Dendritic cell treated with granulocyte-macrophage colony-stimulating factor and Interleukin-4, amounts not matched to agents 40 ng/mL and 50 ng/mL, for 4 days (primary cell): Measurements from ENCODE around the gene ZNF212.

Source experiments
- H3K27ac Mint-ChIP-seq: one replicate; pipeline ENCODE4 v1.8.0; 2022; ENCODE audit warnings: mild to moderate bottlenecking, mixed read lengths
- H3K27me3 Mint-ChIP-seq: one replicate; pipeline ENCODE4 v1.8.0; 2022; ENCODE audit warnings: mild to moderate bottlenecking, mixed read lengths
- H3K36me3 Mint-ChIP-seq: one replicate; pipeline ENCODE4 v1.8.0; 2022; ENCODE audit warnings: low read depth, mixed read lengths
- H3K4me1 Mint-ChIP-seq: one replicate; pipeline ENCODE4 v1.8.0; 2022; ENCODE audit warnings: low read depth, mixed read lengths
- H3K4me3 Mint-ChIP-seq: one replicate; pipeline ENCODE4 v1.8.0; 2022; ENCODE audit warnings: mild to moderate bottlenecking, moderate library complexity, mixed read lengths
- H3K9me3 Mint-ChIP-seq: one replicate; pipeline ENCODE4 v1.8.0; 2022; ENCODE audit warnings: mixed read lengths
- intact Hi-C: fragments of 100-400 bp; cut with micrococcal nuclease; formaldehyde crosslinking; loops from one replicate; pipeline ENCODE4 v1.15.0; 2022

The ZNF212 gene

DNA sequence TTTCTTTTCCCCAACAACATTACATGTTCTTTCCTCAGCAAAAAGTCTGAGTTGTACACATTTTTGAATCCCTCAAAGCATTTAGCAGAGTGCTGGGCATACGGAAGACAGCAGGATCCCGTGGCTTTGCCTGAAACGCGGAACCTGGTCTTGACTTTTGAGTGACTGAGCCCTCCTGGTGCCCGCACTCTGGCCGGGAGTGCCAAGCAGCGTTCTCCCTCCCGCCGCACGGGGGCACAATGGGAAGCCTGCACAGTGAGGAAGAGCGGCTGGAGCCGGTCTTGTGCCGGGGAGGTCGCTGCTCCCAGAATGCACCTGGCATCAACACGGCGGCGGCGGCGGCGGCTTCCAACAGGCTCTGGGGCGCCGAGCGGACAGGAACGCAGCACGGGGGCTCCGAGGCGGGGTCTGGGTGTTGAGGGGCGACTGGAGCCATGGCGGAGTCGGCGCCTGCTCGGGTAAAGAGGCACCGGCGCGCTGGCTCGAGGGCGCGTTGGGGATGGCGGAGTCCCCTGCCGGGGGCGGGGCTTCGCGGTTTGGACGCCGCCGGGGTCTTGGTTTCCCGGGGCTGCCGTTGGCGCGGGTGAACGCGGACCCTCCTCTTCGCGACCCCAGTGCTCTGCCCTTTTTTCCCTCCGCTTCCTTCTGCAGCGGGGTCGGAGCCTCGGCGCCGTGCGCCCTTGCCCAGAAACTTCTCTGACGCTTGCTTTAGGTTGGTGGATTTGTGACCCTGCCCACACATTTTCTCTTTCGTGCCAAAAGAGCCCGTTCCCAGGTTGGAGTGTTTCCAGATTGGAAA is at the start of gene ZNF212:
Gene ZNF212 (plus strand): TSS at position 307 of the 799 bp plus-strand sequence. CDS start 128 bp downstream, at position 435.
- H3K4me3 Mint-ChIP-seq: peak within 1 kb of the TSS; percentile 90
- H3K27ac Mint-ChIP-seq: peak within 1 kb of the TSS; percentile 91
- peaks cover 8% of the 10 kb centered on the region for H3K9me3 Mint-ChIP-seq
- peaks cover 24% of the 10 kb centered on the region for H3K4me1 Mint-ChIP-seq
- H3K27me3 Mint-ChIP-seq: peaks cover 4% of the 10 kb centered on the region
- intact Hi-C loops: no loop called here
- peaks cover 23% of the 10 kb centered on the region for H3K36me3 Mint-ChIP-seq

GRCh38 chr7:149191851-149192250 is 47.6 kb upstream of the ZNF212 start:
- H3K9me3 Mint-ChIP-seq: no peaks in the 10 kb centered on the region
- no peaks in the 10 kb centered on the region for H3K36me3 Mint-ChIP-seq
- no peak overlapping the region for H3K4me3 Mint-ChIP-seq
- no peak overlapping the region for H3K27ac Mint-ChIP-seq
- H3K27me3 Mint-ChIP-seq: peaks cover 33% of the 10 kb centered on the region
- intact Hi-C loops: no loop called here
- H3K4me1 Mint-ChIP-seq: peaks cover 15% of the 10 kb centered on the region

GRCh38 chr7:149194799-149195179 is 44.7 kb upstream of the ZNF212 start:
- Mint-ChIP-seq H3K9me3 (no peaks in the 10 kb centered on the region), H3K27me3 (peaks cover 20% of the 10 kb centered on the region), H3K27ac (peak overlapping the region; percentile 87), H3K4me3 (peak overlapping the region; percentile 87), H3K36me3 (peaks cover 22% of the 10 kb centered on the region), H3K4me1 (peaks cover 37% of the 10 kb centered on the region)
- intact Hi-C loops: no loop called here

GRCh38 chr7:149195180-149196150 is 44.0 kb upstream of the ZNF212 start, which contains the start of gene ZNF282:
Gene ZNF282 (plus strand): TSS chr7:149195546. CDS start chr7:149195590, 44 bp downstream.
- Mint-ChIP-seq H3K27ac (peak within 1 kb of the TSS; percentile 87), H3K9me3 (no peaks in the 10 kb centered on the region), H3K27me3 (peaks cover 14% of the 10 kb centered on the region), H3K36me3 (peaks cover 29% of the 10 kb centered on the region), H3K4me3 (peak within 1 kb of the TSS; percentile 87), H3K4me1 (peaks cover 37% of the 10 kb centered on the region)
- intact Hi-C loops: no loop called here

DNA sequence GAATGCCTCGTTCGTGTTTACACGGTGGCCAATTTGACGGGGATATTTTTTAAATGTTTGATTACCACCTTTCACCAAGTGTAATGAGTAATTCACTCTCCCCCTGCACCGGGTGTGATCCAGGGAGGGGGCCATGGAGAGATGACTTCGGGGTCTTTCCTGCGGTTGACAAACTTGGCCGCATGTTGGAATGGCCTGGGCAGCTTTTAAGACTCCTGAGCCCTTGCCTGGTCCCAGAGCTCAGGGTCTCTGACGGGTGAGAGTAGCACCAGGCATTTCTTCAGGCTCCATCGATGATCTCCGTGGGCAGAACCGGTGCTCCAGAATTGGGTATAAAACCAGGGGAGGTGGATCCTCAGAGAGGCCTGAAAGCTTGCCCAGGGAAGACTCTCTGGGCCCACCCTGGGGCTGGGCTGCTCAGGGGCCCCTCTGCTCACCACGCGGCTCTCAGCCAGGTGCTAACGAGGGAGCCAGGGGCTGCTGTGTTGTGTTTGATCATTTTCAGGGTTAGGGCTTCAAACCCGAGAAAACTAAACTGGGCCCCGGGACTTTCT is 43.2 kb upstream of the ZNF212 start:
- Mint-ChIP-seq H3K36me3 (peaks cover 37% of the 10 kb centered on the region), H3K27ac (peak overlapping the region; percentile 87), H3K9me3 (no peaks in the 10 kb centered on the region), H3K4me1 (peaks cover 37% of the 10 kb centered on the region), H3K27me3 (peaks cover 8% of the 10 kb centered on the region), H3K4me3 (peak overlapping the region; percentile 83)
- intact Hi-C loops: no loop called here

DNA sequence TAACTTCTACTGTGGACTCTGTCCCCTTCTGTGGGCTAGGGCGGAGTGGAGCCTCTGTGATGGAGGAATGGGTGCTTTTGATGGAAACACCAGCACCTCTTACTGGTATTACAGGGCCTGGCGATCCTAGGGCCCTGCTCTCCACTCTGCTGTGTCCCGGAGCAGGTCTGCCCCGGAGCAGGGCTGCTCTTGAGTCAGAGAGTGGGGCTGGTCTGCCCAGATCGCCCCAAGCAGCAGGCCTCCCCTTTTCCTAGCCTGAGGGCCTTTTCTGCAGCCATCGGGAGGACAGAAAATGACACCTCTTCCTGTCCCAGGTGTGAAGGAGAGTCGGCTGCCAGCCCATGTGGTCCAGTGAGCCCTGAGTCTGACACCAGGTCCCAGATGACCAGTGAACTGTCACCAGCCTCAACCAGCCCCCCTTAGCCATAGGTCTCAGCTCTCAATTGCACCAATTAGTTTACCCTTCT is 42.7 kb upstream of the ZNF212 start:
- Mint-ChIP-seq H3K27ac (peak overlapping the region; percentile 87), H3K4me3 (peak overlapping the region; percentile 83), H3K9me3 (no peaks in the 10 kb centered on the region), H3K27me3 (peaks cover 3% of the 10 kb centered on the region), H3K4me1 (peaks cover 37% of the 10 kb centered on the region), H3K36me3 (peaks cover 42% of the 10 kb centered on the region)
- intact Hi-C loops: no loop called here

DNA sequence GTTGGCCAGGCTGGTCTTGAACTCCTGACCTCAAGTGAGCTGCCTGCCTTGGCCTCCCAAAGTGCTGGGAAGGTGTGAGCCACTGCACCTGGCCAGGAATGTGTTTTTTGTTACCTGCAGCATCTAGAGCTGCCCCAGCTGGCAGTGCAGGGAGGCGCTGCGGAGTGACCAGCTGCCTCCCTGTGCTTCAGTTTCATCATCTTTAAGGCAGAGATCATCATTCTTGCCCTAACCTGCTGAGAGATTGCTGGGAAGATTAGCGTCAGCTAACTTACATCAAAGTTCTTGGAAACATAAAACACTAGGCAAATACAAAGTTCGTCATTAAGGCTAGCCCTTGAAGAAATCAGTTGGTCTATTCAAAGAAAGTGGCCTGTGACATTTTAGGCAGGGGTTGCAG is 41.8 kb upstream of the ZNF212 start:
- intact Hi-C loops: no loop called here
- no peak overlapping the region for H3K4me3 Mint-ChIP-seq
- H3K27ac Mint-ChIP-seq: no peak overlapping the region
- H3K4me1 Mint-ChIP-seq: peaks cover 37% of the 10 kb centered on the region
- H3K36me3 Mint-ChIP-seq: peaks cover 51% of the 10 kb centered on the region
- H3K27me3 Mint-ChIP-seq: no peaks in the 10 kb centered on the region
- no peaks in the 10 kb centered on the region for H3K9me3 Mint-ChIP-seq

DNA sequence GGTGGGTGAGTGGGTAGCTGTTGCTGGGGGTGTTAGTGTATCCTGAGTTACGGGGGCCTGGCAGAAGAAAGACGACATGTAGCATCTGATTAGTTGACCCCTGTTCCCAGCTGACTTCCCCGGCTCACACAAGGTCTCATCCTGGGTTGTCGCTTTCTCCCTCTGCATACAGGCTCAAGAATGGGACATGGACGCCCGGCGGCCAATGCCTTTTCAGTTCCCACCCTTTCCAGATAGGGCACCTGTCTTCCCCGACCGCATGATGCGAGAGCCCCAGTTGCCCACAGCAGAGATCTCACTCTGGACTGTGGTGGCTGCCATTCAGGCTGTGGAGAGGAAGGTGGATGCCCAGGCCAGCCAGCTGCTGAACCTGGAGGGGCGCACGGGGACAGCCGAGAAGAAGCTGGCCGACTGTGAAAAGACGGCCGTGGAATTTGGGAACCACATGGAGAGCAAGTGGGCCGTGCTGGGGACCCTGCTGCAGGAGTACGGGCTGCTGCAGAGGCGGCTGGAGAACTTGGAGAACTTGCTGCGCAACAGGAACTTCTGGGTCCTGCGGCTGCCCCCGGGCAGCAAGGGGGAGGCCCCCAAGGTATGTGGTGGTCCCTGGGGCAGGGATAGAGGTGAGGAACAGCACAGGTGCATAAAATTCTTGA is 41.2 kb upstream of the ZNF212 start:
- Mint-ChIP-seq H3K4me1 (peaks cover 37% of the 10 kb centered on the region), H3K9me3 (no peaks in the 10 kb centered on the region), H3K36me3 (peaks cover 57% of the 10 kb centered on the region), H3K27ac (no peak overlapping the region), H3K27me3 (no peaks in the 10 kb centered on the region), H3K4me3 (no peak overlapping the region)
- intact Hi-C loops: no loop called here

DNA sequence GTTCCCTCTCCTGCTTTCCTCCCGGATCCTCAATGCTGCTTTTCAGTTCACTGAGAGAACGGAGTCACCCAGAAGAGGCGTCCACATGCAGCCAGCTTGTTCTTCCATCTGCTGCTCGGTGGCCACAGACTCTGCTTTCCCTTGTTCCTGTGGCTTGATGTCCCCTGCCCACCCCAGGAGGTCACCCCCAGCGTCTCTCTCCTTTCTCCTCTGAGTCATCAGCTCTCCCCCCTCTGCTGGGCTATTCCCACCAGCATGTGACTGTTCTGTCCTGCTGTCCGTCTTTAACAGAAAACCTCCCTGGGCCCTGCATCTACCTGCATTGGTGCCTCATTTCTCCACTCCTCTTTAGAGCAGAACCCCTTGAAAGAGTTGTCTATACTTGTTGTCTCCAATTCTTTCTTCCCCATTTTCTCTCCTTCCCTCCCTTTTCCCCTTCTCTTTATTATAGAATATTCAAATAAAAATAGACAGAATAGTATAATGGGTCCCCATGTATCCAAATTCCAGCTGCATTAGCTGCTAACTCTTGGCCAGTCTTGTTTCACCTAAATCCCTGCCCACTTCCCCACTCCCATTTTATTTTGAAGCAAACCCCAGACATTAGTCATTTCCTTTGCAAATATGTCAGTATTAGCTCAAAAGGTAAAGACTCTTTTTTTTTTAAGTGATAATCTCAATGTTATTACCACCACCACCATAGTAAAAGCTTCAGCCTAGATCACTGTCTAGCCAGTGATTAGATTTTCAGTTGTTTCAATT is 40.0 kb upstream of the ZNF212 start:
- H3K4me3 Mint-ChIP-seq: no peak overlapping the region
- intact Hi-C loops: no loop called here
- peak overlapping the region; percentile 10 for H3K27ac Mint-ChIP-seq
- H3K9me3 Mint-ChIP-seq: no peaks in the 10 kb centered on the region
- H3K4me1 Mint-ChIP-seq: peaks cover 37% of the 10 kb centered on the region
- H3K36me3 Mint-ChIP-seq: peaks cover 68% of the 10 kb centered on the region
- no peaks in the 10 kb centered on the region for H3K27me3 Mint-ChIP-seq

- Mint-ChIP-seq H3K27ac (no peak overlapping the region), H3K27me3 (no peaks in the 10 kb centered on the region), H3K9me3 (no peaks in the 10 kb centered on the region), H3K4me3 (no peak overlapping the region), H3K36me3 (peaks cover 96% of the 10 kb centered on the region), H3K4me1 (peaks cover 18% of the 10 kb centered on the region)
- intact Hi-C loops: no loop called here
Measured at GRCh38 chr7:149202831-149203231, 36.6 kb upstream of the ZNF212 start.

DNA sequence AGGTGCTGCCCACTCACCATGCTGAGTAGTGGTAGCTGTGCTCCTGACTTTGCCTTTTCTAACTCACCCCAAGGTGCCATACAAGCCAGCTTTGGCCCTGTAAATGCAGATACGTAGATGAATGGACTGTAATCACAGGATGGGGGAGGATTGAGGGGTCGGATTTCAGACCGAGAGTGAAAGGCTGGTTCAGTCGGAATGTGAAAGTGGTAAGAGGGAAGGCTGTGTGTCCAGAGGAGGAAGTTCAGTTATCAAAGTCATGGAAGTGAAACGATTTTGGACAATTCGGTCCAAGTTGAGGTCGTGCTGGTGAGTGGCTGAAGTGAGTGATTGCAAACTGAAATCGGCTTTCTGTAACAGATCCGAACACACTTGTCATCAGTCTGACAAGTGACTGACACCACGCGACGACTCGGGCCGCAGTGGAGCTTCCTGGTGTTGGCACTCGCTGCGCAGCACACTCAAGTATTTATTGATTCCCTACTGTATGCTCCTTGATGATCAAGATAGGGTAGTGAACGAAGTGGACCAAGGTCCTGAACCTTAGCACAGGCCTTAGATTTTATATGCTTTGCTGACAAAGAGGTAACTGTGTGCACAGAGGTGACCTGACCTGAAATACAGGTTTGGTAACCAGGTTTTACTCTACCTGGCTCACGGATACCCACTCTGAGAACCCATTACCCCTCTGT is 33.6 kb upstream of the ZNF212 start:
- Mint-ChIP-seq H3K36me3 (peaks cover 96% of the 10 kb centered on the region), H3K4me3 (no peak overlapping the region), H3K4me1 (peaks cover 6% of the 10 kb centered on the region), H3K27me3 (no peaks in the 10 kb centered on the region), H3K27ac (no peak overlapping the region), H3K9me3 (no peaks in the 10 kb centered on the region)
- intact Hi-C loops: no loop called here

DNA sequence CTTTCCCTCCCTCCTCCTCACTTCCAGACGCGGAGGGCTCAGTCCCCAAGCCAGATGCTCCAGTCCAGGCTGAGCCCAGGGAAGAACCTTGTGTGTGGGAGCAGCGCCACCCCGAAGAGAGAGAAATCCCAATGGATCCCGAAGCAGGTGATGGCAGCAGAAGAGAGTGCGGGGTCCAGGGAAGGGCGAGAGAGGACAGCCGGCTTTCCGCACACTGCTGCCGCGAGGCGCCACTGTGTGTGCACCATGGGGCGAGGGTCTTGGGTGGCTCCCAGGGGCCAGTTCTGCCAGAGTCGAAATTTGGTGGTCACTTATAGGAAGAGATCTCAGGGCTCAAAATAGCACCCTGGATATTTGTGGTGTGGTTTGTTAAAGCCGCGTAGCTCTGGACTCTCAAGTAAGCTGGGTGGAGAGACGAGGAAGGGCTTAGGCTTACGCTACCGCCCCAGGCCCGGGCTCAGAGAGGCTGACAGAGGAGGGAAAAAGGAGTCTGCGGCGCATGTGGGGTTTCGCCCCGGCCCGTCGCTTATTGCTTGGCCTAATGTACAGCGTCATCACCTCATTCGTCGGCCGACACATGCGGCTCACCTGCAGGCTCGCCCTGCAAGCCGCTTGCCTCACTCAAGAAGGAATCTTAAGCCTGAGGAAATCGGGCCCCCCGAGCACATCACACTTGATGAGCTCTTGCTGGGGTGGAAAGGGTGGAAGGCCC is 32.0 kb upstream of the ZNF212 start:
- H3K27me3 Mint-ChIP-seq: no peaks in the 10 kb centered on the region
- no peak overlapping the region for H3K27ac Mint-ChIP-seq
- no peaks in the 10 kb centered on the region for H3K9me3 Mint-ChIP-seq
- H3K4me1 Mint-ChIP-seq: peaks cover 6% of the 10 kb centered on the region
- intact Hi-C loops: no loop called here
- H3K4me3 Mint-ChIP-seq: no peak overlapping the region
- peaks cover 96% of the 10 kb centered on the region for H3K36me3 Mint-ChIP-seq
